PC-3 (cell line): ENCODE results near the gene EARS2. TPM values are rescaled to one million over a fixed set of nuclear protein-coding genes. Genes with fewer than 3 reads are reported as not detected.

Experiments used
- ATAC-seq: fragments of 200-7000 bp; cut with Tn5 transposase; 2 replicates; pipeline ENCODE4 v1.9.1; 2020; ENCODE audit warnings: mild to moderate bottlenecking, moderate library complexity
- BruUV-seq: library from RNA; stranded (reverse); fragments of 400-500 nt; replicated peaks from 2 replicates; lab custom pipeline; 2021; lab: Mats Ljungman, UMichigan
- CTCF ChIA-PET: fragments of 300-600 bp; sonication (Branson Sonifier 250); formaldehyde crosslinking; loops from one replicate; lab custom pipeline; 2022; ENCODE audit warnings: antibody characterized with exemption; lab: Charles Lee
- POLR2A ChIA-PET: fragments of 300-600 bp; sonication (Branson Sonifier 250); formaldehyde crosslinking; loops from one replicate; lab custom pipeline; 2022; ENCODE audit warnings: antibody characterized with exemption; ENCODE audit not compliant: unreplicated experiment; lab: Charles Lee
- DNase-seq: peaks from one replicate; pipeline ENCODE4 v3.0.0-alpha.2; 2015
- H2AFZ ChIP-seq: fragments of 300-600 bp; sonication (generic); 2 replicates; pipeline ENCODE4 v1.6.0; 2016; ENCODE audit warnings: antibody characterized with exemption, low read length
- H3F3A ChIP-seq: fragments of 300-600 bp; sonication (generic); one replicate; pipeline ENCODE4 v1.6.0; 2017; ENCODE audit warnings: antibody characterized with exemption, low read length, control low read depth, mild to moderate bottlenecking; ENCODE audit not compliant: unreplicated experiment
- H3K27ac ChIP-seq: fragments of 300-600 bp; sonication (generic); 2 replicates; pipeline ENCODE4 v1.5.1; 2016; ENCODE audit warnings: mild to moderate bottlenecking, low read length
- H3K27me3 ChIP-seq: fragments of 300-600 bp; sonication (generic); 2 replicates; pipeline ENCODE4 v1.6.1; 2016; ENCODE audit warnings: low read length, mixed read lengths
- H3K36me3 ChIP-seq: fragments of 300-600 bp; sonication (generic); 2 replicates; pipeline ENCODE4 v1.6.1; 2016; ENCODE audit warnings: low read depth, mixed run types, low read length, mixed read lengths
- H3K4me1 ChIP-seq: fragments of 300-600 bp; sonication (generic); 2 replicates; pipeline ENCODE4 v1.5.1; 2016; ENCODE audit warnings: low read length; ENCODE audit not compliant: insufficient read depth
- H3K4me2 ChIP-seq: fragments of 300-600 bp; sonication (generic); 2 replicates; pipeline ENCODE4 v1.6.0; 2016; ENCODE audit warnings: low read length
- H3K4me3 ChIP-seq: fragments of 300-600 bp; sonication (generic); 2 replicates; pipeline ENCODE4 v1.5.1; 2016; ENCODE audit warnings: mild to moderate bottlenecking, low read length, mixed read lengths
- H3K79me2 ChIP-seq: fragments of 300-600 bp; sonication (generic); 2 replicates; pipeline ENCODE4 v1.6.1; 2017; ENCODE audit warnings: low read length, mixed read lengths
- H3K9ac ChIP-seq: fragments of 300-600 bp; sonication (generic); 2 replicates; pipeline ENCODE4 v1.6.0; 2016; ENCODE audit warnings: mild to moderate bottlenecking, low read length
- H3K9me2 ChIP-seq: fragments of 300-600 bp; sonication (generic); replicated peaks from 2 replicates; pipeline ENCODE4 v1.6.1; 2016; ENCODE audit warnings: mixed run types, low read length, mixed read lengths
- H3K9me3 ChIP-seq: fragments of 300-600 bp; sonication (generic); 2 replicates; pipeline ENCODE4 v1.6.1; 2016; ENCODE audit warnings: low read length, mixed read lengths
- H4K20me1 ChIP-seq: fragments of 300-600 bp; sonication (generic); 2 replicates; pipeline ENCODE4 v1.6.1; 2016; ENCODE audit warnings: low read length, mixed read lengths
- EZH2 ChIP-seq: fragments of 300-600 bp; sonication (generic); IDR thresholded peaks from one replicate; pipeline ENCODE4 v1.6.1; 2017; ENCODE audit warnings: antibody characterized with exemption, mild to moderate bottlenecking, low read length; ENCODE audit not compliant: unreplicated experiment
- EZH2phosphoT487 ChIP-seq: fragments of 300-600 bp; sonication (generic); IDR thresholded peaks from 2 replicates; pipeline ENCODE4 v1.6.1; 2018; ENCODE audit warnings: mild to moderate bottlenecking, antibody characterized with exemption, low read length, borderline replicate concordance
- intact Hi-C: fragments of 100-400 bp; cut with micrococcal nuclease; formaldehyde crosslinking; loops from 2 replicates; pipeline ENCODE4 v1.9.0; 2023
- total RNA-seq: library from RNA; depleted of rRNA; stranded (reverse); fragments of >200 nt; gene quantifications from 2 replicates; pipeline ENCODE4 v1.2.3, GENCODE V29; 2014
- TF ChIP-seq, protein P1 (sequence below): fragments of 300-600 bp; sonication (generic); conservative IDR thresholded peaks from 2 replicates; pipeline ENCODE4 v1.5.1; 2017; ENCODE audit warnings: antibody characterized with exemption, low read depth, mild to moderate bottlenecking, low read length

EARS2 gene
- total RNA-seq, 1 experiment from 2014 or later: 23.7 TPM

DNA sequence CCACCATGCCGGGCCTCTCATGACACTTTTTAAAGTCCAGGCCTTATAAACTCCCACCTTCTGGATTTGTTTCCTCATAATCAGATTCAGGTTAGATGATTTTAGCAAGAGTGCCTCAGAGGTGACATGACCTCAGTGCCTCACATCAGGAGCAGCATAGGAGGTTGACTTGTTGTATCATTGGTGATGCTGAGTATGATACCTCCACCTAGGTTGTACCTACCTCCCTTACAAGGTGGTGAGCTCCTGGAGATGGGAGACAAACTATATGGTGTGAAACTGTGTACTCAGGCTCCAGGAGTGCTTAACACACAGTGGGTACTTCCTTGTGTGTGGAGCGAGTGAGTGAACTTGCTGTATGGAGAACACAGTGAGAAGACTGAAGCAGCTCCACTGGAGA lies 20.3 kb upstream of the EARS2 start:
- TF ChIP-seq, protein P1, sequence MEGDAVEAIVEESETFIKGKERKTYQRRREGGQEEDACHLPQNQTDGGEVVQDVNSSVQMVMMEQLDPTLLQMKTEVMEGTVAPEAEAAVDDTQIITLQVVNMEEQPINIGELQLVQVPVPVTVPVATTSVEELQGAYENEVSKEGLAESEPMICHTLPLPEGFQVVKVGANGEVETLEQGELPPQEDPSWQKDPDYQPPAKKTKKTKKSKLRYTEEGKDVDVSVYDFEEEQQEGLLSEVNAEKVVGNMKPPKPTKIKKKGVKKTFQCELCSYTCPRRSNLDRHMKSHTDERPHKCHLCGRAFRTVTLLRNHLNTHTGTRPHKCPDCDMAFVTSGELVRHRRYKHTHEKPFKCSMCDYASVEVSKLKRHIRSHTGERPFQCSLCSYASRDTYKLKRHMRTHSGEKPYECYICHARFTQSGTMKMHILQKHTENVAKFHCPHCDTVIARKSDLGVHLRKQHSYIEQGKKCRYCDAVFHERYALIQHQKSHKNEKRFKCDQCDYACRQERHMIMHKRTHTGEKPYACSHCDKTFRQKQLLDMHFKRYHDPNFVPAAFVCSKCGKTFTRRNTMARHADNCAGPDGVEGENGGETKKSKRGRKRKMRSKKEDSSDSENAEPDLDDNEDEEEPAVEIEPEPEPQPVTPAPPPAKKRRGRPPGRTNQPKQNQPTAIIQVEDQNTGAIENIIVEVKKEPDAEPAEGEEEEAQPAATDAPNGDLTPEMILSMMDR: no peak
- TF ChIP-seq EZH2 (no peak), EZH2phosphoT487 (no peak)

DNA sequence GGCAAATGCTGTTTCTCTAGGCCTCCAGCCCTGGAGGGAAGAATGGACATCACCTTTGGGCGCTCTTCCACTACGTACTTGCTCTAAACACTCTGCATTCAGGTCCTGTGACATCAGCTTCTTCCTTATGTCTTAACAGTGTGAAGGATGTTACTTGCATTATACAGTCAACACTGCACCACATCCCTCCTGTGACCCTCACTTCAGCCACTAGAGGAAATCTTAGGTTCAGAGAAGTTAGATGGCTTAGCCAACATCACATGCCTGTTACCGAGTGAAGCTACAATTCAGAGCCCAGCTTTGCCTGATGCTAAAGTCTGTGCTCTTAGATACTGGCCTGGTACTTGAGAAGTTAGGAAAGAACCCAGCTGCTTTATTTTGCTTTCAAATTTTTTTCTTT lies 18.7 kb upstream of the EARS2 start:
- Histone ChIP-seq H2AFZ (no peak overlapping the region), H3K27ac (no peak overlapping the region), H3K27me3 (no peaks in the 10 kb centered on the region), H3K9me3 (no peaks in the 10 kb centered on the region), H3K4me3 (no peak overlapping the region), H3K36me3 (peaks cover 4% of the 10 kb centered on the region), H3K9ac (no peak overlapping the region), H4K20me1 (no peaks in the 10 kb centered on the region), H3F3A (no peaks in the 10 kb centered on the region), H3K4me1 (no peaks in the 10 kb centered on the region), H3K79me2 (no peaks in the 10 kb centered on the region), H3K4me2 (no peak overlapping the region), H3K9me2 (no peaks in the 10 kb centered on the region)
- POLR2A ChIA-PET: no interaction called here
- ATAC-seq (no peak), DNase-seq (no peak)
- intact Hi-C loops: no loop called here
- TF ChIP-seq, protein P1: no peak
- TF ChIP-seq EZH2: no peak
- TF ChIP-seq EZH2phosphoT487: no peak
- BruUV-seq: no TSS peak
- CTCF ChIA-PET: no interaction called here

More for the DNA sequence above, 20.3 kb upstream of the EARS2 start:
- Histone ChIP-seq H3K4me3 (no peak overlapping the region), H2AFZ (no peak overlapping the region), H3K27me3 (no peaks in the 10 kb centered on the region), H3K4me1 (no peaks in the 10 kb centered on the region), H3K4me2 (no peak overlapping the region), H3F3A (no peaks in the 10 kb centered on the region), H3K79me2 (no peaks in the 10 kb centered on the region), H3K9ac (no peak overlapping the region), H3K9me2 (no peaks in the 10 kb centered on the region), H4K20me1 (no peaks in the 10 kb centered on the region), H3K27ac (no peak overlapping the region), H3K36me3 (peaks cover 4% of the 10 kb centered on the region), H3K9me3 (no peaks in the 10 kb centered on the region)
- DNase-seq (no peak), ATAC-seq (no peak)
- intact Hi-C loops: no loop called here
- ChIA-PET CTCF (no interaction called here), POLR2A (no interaction called here)
- no TSS peak for BruUV-seq

DNA sequence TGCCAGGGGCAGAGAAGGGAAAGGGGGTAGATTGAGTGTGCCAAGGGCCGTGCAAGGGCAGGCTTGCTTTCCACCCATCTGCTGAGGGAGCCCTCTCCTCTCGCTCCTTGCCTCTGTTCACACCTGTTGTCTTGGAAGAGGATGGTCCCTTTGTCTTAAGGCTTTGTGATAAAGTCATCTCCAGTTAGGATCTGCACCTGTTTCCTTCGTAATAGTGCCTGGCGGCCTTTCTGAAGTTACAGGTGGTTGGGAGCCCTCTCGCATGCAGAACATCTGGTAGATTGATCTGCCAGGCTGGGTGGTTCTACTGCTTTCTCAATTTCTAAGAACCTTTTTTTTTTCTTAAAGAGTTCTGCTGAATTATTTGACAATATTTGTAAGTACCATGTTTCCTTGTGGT lies 16.7 kb upstream of the EARS2 start:
- H3K9ac ChIP-seq: no peak overlapping the region
- ChIA-PET CTCF (no interaction called here), POLR2A (no interaction called here)
- no peak for DNase-seq
- no peaks in the 10 kb centered on the region for H3K9me2 ChIP-seq
- no peak overlapping the region for H3K4me3 ChIP-seq
- H4K20me1 ChIP-seq: no peaks in the 10 kb centered on the region
- no peak overlapping the region for H3K4me2 ChIP-seq
- no peaks in the 10 kb centered on the region for H3K79me2 ChIP-seq
- no peaks in the 10 kb centered on the region for H3F3A ChIP-seq
- H3K4me1 ChIP-seq: no peaks in the 10 kb centered on the region
- no TSS peak for BruUV-seq
- no peak overlapping the region for H3K27ac ChIP-seq
- peaks cover 4% of the 10 kb centered on the region; the same call in 1 of the 2 replicates for H3K36me3 ChIP-seq
- TF ChIP-seq EZH2: no peak
- TF ChIP-seq, protein P1: no peak
- no peak for TF ChIP-seq EZH2phosphoT487
- H3K9me3 ChIP-seq: no peaks in the 10 kb centered on the region
- intact Hi-C loops: no loop called here
- ATAC-seq: no peak
- H3K27me3 ChIP-seq: no peaks in the 10 kb centered on the region
- H2AFZ ChIP-seq: no peak overlapping the region
